ENCODE data around the gene ARHGEF33. TPM values are rescaled to one million over a fixed set of nuclear protein-coding genes. Genes with fewer than 3 reads are reported as not detected.
A peak's percentile ranks its signal among the peaks of the same experiment; 100 is the strongest.

Gene ARHGEF33
- total and polyA plus RNA-seq, 2 of the 13 experiments (the other 11 are each of a cell fraction or from before 2014, with no cell fraction given) = 0.04 TPM; not detected in 1

DNA sequence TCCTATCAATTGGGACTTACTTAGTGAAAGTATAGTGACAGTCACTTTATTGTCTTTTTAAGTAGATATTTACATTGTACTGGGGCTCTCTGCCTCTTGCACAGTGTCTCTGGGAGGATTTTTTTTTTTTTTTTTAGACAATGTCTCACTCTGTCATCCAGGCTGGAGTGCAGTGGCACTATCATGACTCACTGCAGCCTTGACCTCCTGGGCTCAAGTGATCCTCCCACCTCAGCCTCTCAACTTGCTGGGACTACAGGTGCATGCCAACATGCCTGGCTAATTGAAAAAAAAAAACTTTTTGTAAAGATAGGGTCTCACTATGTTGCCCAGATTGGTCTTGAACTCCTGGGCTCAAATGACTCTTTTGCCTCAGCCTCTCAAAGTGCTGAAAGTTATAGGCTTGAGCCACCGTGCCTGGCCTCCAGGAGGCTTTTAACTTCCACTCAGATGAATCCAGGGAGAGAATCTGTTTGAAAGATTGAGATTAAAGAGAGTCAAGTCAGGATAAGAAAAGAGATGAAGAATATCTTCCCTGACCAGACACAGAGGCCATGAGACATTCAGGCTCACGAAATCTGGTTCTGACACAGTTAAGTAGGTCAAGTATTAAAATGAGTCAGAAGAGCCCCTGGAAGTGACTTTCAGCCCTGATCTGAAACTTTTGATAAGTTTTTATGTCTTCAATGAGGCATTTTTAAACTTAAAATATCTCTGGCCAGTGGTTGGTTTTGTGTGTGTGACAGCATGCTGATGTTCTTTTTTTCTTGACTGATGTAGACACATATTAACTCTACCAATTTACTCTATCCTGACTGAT is 18.3 kb downstream of the ARHGEF33 start (continued):
- TF ChIP-seq, protein P1, sequence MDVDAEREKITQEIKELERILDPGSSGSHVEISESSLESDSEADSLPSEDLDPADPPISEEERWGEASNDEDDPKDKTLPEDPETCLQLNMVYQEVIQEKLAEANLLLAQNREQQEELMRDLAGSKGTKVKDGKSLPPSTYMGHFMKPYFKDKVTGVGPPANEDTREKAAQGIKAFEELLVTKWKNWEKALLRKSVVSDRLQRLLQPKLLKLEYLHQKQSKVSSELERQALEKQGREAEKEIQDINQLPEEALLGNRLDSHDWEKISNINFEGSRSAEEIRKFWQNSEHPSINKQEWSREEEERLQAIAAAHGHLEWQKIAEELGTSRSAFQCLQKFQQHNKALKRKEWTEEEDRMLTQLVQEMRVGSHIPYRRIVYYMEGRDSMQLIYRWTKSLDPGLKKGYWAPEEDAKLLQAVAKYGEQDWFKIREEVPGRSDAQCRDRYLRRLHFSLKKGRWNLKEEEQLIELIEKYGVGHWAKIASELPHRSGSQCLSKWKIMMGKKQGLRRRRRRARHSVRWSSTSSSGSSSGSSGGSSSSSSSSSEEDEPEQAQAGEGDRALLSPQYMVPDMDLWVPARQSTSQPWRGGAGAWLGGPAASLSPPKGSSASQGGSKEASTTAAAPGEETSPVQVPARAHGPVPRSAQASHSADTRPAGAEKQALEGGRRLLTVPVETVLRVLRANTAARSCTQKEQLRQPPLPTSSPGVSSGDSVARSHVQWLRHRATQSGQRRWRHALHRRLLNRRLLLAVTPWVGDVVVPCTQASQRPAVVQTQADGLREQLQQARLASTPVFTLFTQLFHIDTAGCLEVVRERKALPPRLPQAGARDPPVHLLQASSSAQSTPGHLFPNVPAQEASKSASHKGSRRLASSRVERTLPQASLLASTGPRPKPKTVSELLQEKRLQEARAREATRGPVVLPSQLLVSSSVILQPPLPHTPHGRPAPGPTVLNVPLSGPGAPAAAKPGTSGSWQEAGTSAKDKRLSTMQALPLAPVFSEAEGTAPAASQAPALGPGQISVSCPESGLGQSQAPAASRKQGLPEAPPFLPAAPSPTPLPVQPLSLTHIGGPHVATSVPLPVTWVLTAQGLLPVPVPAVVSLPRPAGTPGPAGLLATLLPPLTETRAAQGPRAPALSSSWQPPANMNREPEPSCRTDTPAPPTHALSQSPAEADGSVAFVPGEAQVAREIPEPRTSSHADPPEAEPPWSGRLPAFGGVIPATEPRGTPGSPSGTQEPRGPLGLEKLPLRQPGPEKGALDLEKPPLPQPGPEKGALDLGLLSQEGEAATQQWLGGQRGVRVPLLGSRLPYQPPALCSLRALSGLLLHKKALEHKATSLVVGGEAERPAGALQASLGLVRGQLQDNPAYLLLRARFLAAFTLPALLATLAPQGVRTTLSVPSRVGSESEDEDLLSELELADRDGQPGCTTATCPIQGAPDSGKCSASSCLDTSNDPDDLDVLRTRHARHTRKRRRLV (CRISPR knock-in tag; IDR thresholded peaks at IDR 0.05) = no peak
- TF ChIP-seq SKI (IDR thresholded peaks at IDR 0.05; ENCODE audit: partially characterized antibody) (peak; percentile 37), SAP130 (CRISPR knock-in tag; IDR thresholded peaks at IDR 0.05; ENCODE audit: low read depth) (peak; percentile 74), MXD4 (CRISPR knock-in tag; IDR thresholded peaks at IDR 0.05) (no peak), ZSCAN9 (CRISPR knock-in tag; IDR thresholded peaks at IDR 0.05; ENCODE audit: borderline replicate concordance) (0 out of 2 replicates have a peak, but pooled peaks have one; percentile 29), ZSCAN29 (CRISPR knock-in tag; conservative IDR thresholded peaks at IDR 0.05) (peak; percentile 8; the same call in 1 of the 2 replicates), ZNF562 (CRISPR knock-in tag; IDR thresholded peaks at IDR 0.05; ENCODE audit: borderline replicate concordance) (no peak), SOX13 (IDR thresholded peaks at IDR 0.05) (peak; percentile 79), SOX13 (CRISPR knock-in tag; conservative IDR thresholded peaks at IDR 0.05 in 1 of 2, IDR thresholded peaks at IDR 0.05 in 1 of 2) (peak in 1 of 2 experiments; percentile 96; a peak in 2 of 4 replicates), HIC2 (CRISPR knock-in tag; IDR thresholded peaks at IDR 0.05; ENCODE audit: low read depth) (peak; percentile 83), MZF1 (CRISPR knock-in tag; IDR thresholded peaks at IDR 0.05; ENCODE audit: borderline replicate concordance) (no peak), ZNF557 (CRISPR knock-in tag; IDR thresholded peaks at IDR 0.05) (no peak), ZKSCAN5 (CRISPR knock-in tag; IDR thresholded peaks at IDR 0.05) (no peak)
- TF ChIP-seq, protein P2, sequence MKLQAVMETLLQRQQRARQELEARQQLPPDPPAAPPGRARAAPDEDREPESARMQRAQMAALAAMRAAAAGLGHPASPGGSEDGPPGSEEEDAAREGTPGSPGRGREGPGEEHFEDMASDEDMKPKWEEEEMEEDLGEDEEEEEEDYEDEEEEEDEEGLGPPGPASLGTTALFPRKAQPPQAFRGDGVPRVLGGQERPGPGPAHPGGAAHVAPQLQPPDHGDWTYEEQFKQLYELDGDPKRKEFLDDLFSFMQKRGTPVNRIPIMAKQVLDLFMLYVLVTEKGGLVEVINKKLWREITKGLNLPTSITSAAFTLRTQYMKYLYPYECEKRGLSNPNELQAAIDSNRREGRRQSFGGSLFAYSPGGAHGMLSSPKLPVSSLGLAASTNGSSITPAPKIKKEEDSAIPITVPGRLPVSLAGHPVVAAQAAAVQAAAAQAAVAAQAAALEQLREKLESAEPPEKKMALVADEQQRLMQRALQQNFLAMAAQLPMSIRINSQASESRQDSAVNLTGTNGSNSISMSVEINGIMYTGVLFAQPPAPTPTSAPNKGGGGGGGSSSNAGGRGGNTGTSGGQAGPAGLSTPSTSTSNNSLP (IDR thresholded peaks at IDR 0.05; ENCODE audit: low read depth, low read length) = peak; percentile 57; the same call in 1 of the 2 replicates
- TF ChIP-seq, protein P3, sequence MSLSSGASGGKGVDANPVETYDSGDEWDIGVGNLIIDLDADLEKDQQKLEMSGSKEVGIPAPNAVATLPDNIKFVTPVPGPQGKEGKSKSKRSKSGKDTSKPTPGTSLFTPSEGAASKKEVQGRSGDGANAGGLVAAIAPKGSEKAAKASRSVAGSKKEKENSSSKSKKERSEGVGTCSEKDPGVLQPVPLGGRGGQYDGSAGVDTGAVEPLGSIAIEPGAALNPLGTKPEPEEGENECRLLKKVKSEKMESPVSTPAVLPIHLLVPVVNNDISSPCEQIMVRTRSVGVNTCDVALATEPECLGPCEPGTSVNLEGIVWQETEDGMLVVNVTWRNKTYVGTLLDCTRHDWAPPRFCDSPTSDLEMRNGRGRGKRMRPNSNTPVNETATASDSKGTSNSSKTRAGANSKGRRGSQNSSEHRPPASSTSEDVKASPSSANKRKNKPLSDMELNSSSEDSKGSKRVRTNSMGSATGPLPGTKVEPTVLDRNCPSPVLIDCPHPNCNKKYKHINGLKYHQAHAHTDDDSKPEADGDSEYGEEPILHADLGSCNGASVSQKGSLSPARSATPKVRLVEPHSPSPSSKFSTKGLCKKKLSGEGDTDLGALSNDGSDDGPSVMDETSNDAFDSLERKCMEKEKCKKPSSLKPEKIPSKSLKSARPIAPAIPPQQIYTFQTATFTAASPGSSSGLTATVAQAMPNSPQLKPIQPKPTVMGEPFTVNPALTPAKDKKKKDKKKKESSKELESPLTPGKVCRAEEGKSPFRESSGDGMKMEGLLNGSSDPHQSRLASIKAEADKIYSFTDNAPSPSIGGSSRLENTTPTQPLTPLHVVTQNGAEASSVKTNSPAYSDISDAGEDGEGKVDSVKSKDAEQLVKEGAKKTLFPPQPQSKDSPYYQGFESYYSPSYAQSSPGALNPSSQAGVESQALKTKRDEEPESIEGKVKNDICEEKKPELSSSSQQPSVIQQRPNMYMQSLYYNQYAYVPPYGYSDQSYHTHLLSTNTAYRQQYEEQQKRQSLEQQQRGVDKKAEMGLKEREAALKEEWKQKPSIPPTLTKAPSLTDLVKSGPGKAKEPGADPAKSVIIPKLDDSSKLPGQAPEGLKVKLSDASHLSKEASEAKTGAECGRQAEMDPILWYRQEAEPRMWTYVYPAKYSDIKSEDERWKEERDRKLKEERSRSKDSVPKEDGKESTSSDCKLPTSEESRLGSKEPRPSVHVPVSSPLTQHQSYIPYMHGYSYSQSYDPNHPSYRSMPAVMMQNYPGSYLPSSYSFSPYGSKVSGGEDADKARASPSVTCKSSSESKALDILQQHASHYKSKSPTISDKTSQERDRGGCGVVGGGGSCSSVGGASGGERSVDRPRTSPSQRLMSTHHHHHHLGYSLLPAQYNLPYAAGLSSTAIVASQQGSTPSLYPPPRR (CRISPR knock-in tag; IDR thresholded peaks at IDR 0.05; ENCODE audit: borderline replicate concordance) = peak; percentile 53; the same call in 1 of the 2 replicates
